Upper lobe of left lung (tissue), 6 donors: ENCODE results near the gene SHKBP1. TPM values are rescaled to one million over a fixed set of nuclear protein-coding genes. Genes with fewer than 3 reads are reported as not detected.

ENCODE experiments used
- ATAC-seq, 2 donors: fragments of 200-7000 bp; cut with Tn5 transposase; one replicate each; pipeline ENCODE4 v1.9.1; 2022; ENCODE audit warnings: mild to moderate bottlenecking in 2 of 2, moderate library complexity in 2 of 2; ENCODE audit not compliant: low FRiP score in 2 of 2
- DNase-seq, 2 donors: peaks; one replicate each; pipeline ENCODE4 v3.0.0-alpha.2; 2019 to 2020
- H3K27ac ChIP-seq, 4 donors: fragments of 200-600 bp; sonication (generic); one replicate each; pipeline ENCODE4 v1.5.1; 2016 to 2019
- H3K27me3 ChIP-seq, 4 donors: fragments of 200-600 bp; sonication (generic); one replicate each; pipeline ENCODE4 v1.5.1; 2017 to 2019
- H3K36me3 ChIP-seq, 4 donors: fragments of 200-600 bp; sonication (generic); one replicate each; pipeline ENCODE4 v1.5.1; 2016 to 2019
- H3K4me1 ChIP-seq, 4 donors: fragments of 200-600 bp; sonication (generic); one replicate each; pipeline ENCODE4 v1.5.1; 2018 to 2019
- H3K4me3 ChIP-seq, 4 donors: fragments of 200-600 bp; sonication (generic); one replicate each; pipeline ENCODE4 v1.5.1; 2017 to 2019; ENCODE audit warnings: mild to moderate bottlenecking in 2 of 4, moderate library complexity in 1 of 4
- H3K9me3 ChIP-seq, 4 donors: fragments of 200-600 bp; sonication (generic); one replicate each; pipeline ENCODE4 v1.5.1; 2018 to 2019
- CTCF ChIP-seq, 6 experiments: fragments of 450-650 bp in 4 of 6; fragments of 200-600 bp in 2 of 6; sonication (generic) in 2 of 6; IDR thresholded peaks; one replicate each; pipeline ENCODE4 v1.5.1; 2016 to 2019; ENCODE audit warnings: antibody characterized with exemption in 6 of 6
- EP300 ChIP-seq, 4 donors: sonication (generic); formaldehyde crosslinking; IDR thresholded peaks; one replicate each; pipeline ENCODE4 v1.5.1; 2017; ENCODE audit warnings: antibody characterized with exemption in 4 of 4, control low read depth in 2 of 4
- POLR2A ChIP-seq, 4 donors: fragments of 450-650 bp; IDR thresholded peaks; one replicate each; pipeline ENCODE4 v1.5.1; 2016 to 2017; ENCODE audit warnings: antibody characterized with exemption in 4 of 4, mild to moderate bottlenecking in 2 of 4
- POLR2AphosphoS5 ChIP-seq, 2 donors: sonication (generic); formaldehyde crosslinking; IDR thresholded peaks; one replicate each; pipeline ENCODE4 v1.5.1; 2017; ENCODE audit warnings: antibody characterized with exemption in 2 of 2
- WGBS, 2 donors: methylation state at CpG; one replicate each; pipeline ENCODE4 v1.1.5; 2017 to 2018; 5-methylcytosine and 5-hydroxymethylcytosine counted together
- total RNA-seq, 6 donors: library from RNA; depleted of rRNA in 4 of 6; stranded (reverse); fragments of >200 nt in 4 of 6; gene quantifications; one replicate each; pipeline versions ENCODE4 v1.1.0 to v1.2.1, GENCODE V29; 2016 to 2021
- donor health status: DM: no; HTN: no; CAD: no; lungs with moderate emphysema.
- donor health status: DM: no; HTN: yes; CAD: no; lungs with severe emphysema.

SHKBP1 gene
- total RNA-seq, 6 donors from 2014 or later, result 60.6 to 232 (median 90.2) TPM

- TF ChIP-seq EP300 (IDR thresholded peaks at IDR 0.05) (no peak), POLR2A (IDR thresholded peaks at IDR 0.05) (no peak), POLR2AphosphoS5 (IDR thresholded peaks at IDR 0.05) (no peak)
- peaks cover 3 to 11% (median 5%) of the 10 kb centered on the region in 4 donors for H3K4me1 ChIP-seq
- WGBS, 2 donors, result 78 to 79% methylated on average over 4 of the region's 4 CpGs
- no peak overlapping the region for H3K4me3 ChIP-seq
- no peaks in the 10 kb centered on the region for H3K36me3 ChIP-seq
- H3K27ac ChIP-seq, result no peak overlapping the region
- peaks cover 0 to 4% (median 0%) of the 10 kb centered on the region in 4 donors for H3K9me3 ChIP-seq
- ATAC-seq (no peak), DNase-seq (no peak)
- peaks cover 0 to 14% (median 6%) of the 10 kb centered on the region in 4 donors for H3K27me3 ChIP-seq
Observed at GRCh38 chr19:40550951-40551350, 25.7 kb upstream of the SHKBP1 start.

- Histone ChIP-seq H3K4me1 (peaks cover 3 to 11% (median 5%) of the 10 kb centered on the region in 4 donors), H3K9me3 (no peaks in the 10 kb centered on the region), H3K36me3 (no peaks in the 10 kb centered on the region), H3K27ac (no peak overlapping the region), H3K27me3 (peaks cover 0 to 14% (median 6%) of the 10 kb centered on the region in 4 donors), H3K4me3 (no peak overlapping the region)
- TF ChIP-seq POLR2A (IDR thresholded peaks at IDR 0.05) (no peak), EP300 (IDR thresholded peaks at IDR 0.05) (no peak), CTCF (IDR thresholded peaks at IDR 0.05) (no peak), POLR2AphosphoS5 (IDR thresholded peaks at IDR 0.05) (no peak)
- ATAC-seq, result no peak
- no peak for DNase-seq
- WGBS, 2 donors, result 84 to 88% methylated on average over 3 of the region's 3 CpGs
Observed at GRCh38 chr19:40552848-40553247, 23.8 kb upstream of the SHKBP1 start.

GRCh38 chr19:40553885-40554857, 22.5 kb upstream of the SHKBP1 start:
- WGBS, 2 donors, result 25 to 26% methylated on average over 29 to 39 of the region's 69 CpGs
- Histone ChIP-seq H3K4me3 (no peak overlapping the region), H3K27me3 (peaks cover 0 to 14% (median 4%) of the 10 kb centered on the region in 4 donors), H3K36me3 (no peaks in the 10 kb centered on the region), H3K9me3 (no peaks in the 10 kb centered on the region), H3K27ac (no peak overlapping the region), H3K4me1 (peaks cover under 1 to 8% (median 2%) of the 10 kb centered on the region in 4 donors)
- ATAC-seq (no peak), DNase-seq (no peak)
- no peak for TF ChIP-seq EP300 (IDR thresholded peaks at IDR 0.05)
- no peak for TF ChIP-seq CTCF (IDR thresholded peaks at IDR 0.05)

- H3K27ac ChIP-seq, result no peak overlapping the region
- peaks cover 0 to 6% (median 0%) of the 10 kb centered on the region in 4 donors for H3K4me1 ChIP-seq
- DNase-seq (no peak), ATAC-seq (no peak)
- WGBS, 2 donors, result 79 to 83% methylated on average over 17 of the region's 17 CpGs
- peaks cover 0 to 14% (median 4%) of the 10 kb centered on the region in 4 donors for H3K27me3 ChIP-seq
- H3K4me3 ChIP-seq, result no peak overlapping the region
- TF ChIP-seq POLR2A (IDR thresholded peaks at IDR 0.05), result no peak
- TF ChIP-seq EP300 (IDR thresholded peaks at IDR 0.05), result no peak
- TF ChIP-seq CTCF (IDR thresholded peaks at IDR 0.05), result no peak
- TF ChIP-seq POLR2AphosphoS5 (IDR thresholded peaks at IDR 0.05), result no peak
- no peaks in the 10 kb centered on the region for H3K36me3 ChIP-seq
- H3K9me3 ChIP-seq, result no peaks in the 10 kb centered on the region
Observed at GRCh38 chr19:40555978-40556689, 20.5 kb upstream of the SHKBP1 start.

- no peak overlapping the region for H3K27ac ChIP-seq
- peaks cover 0 to 6% (median 0%) of the 10 kb centered on the region in 4 donors for H3K4me1 ChIP-seq
- 78 to 85% methylated on average over 15 to 24 of the region's 24 CpGs for WGBS, 2 donors
- DNase-seq (no peak), ATAC-seq (no peak)
- TF ChIP-seq POLR2A (IDR thresholded peaks at IDR 0.05) (no peak), EP300 (IDR thresholded peaks at IDR 0.05) (no peak), POLR2AphosphoS5 (IDR thresholded peaks at IDR 0.05) (no peak), CTCF (IDR thresholded peaks at IDR 0.05) (no peak)
- no peaks in the 10 kb centered on the region for H3K36me3 ChIP-seq
- H3K4me3 ChIP-seq, result no peak overlapping the region
- H3K27me3 ChIP-seq, result peaks cover 0 to 14% (median 4%) of the 10 kb centered on the region in 4 donors
- H3K9me3 ChIP-seq, result no peaks in the 10 kb centered on the region
Observed at GRCh38 chr19:40556953-40557530, 19.6 kb upstream of the SHKBP1 start.
